Measurements from ENCODE around the gene EFHD2.
A peak's percentile ranks its signal among the peaks of the same experiment; 100 is the strongest.

EFHD2 gene

GRCh38 chr1:15401391-15402055 lies 8.2 kb upstream of the EFHD2 start:
- H3K4me3 Mint-ChIP-seq = no peak overlapping the region
- DNase-seq (ENCODE audit: low spot score in 2 of 2) = no peak
- H3K27ac Mint-ChIP-seq = no peak overlapping the region
- peaks cover 14% of the 10 kb centered on the region for H3K4me1 Mint-ChIP-seq
- H3K36me3 Mint-ChIP-seq = peaks cover 6% of the 10 kb centered on the region
- H3K9me3 Mint-ChIP-seq = no peaks in the 10 kb centered on the region
- ATAC-seq = no peak

DNA sequence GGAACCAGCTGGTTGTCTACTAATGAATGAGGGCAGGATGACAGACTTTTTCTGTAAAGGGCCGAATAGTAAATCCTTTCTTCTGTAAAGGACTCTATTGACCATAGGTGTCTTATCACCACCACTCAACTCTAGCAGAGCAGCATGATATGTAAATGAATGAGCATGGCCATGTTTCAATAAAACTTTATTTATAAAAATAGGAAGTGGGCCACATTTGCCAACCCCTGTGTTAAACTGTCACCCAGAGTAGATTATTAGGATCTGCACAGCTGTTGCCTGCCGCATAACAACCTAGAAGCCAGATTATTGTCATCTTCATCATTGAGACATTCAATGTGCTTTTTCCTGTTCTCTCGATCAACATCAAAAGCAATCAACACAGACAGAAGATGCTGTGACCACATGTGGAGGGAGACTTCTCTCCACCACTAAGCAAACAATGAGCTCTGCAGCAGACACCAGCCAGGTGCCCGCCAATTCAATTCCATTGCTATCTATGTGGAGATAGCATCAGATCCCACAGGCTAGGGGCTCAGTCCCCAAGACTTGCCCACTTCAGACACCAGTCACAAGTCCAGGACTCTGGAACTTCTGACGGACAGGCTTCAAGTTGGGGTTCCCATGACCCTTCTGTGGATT lies 6.8 kb upstream of the EFHD2 start:
- Mint-ChIP-seq H3K27ac (no peak overlapping the region), H3K4me1 (peaks cover 29% of the 10 kb centered on the region)

GRCh38 chr1:15403962-15404580 lies 5.6 kb upstream of the EFHD2 start:
- DNase-seq (ENCODE audit: low spot score in 2 of 2) = no peak
- no peak overlapping the region for H3K27ac Mint-ChIP-seq
- H3K4me3 Mint-ChIP-seq = no peak overlapping the region
- H3K9me3 Mint-ChIP-seq = no peaks in the 10 kb centered on the region
- ATAC-seq = no peak
- H3K4me1 Mint-ChIP-seq = peaks cover 36% of the 10 kb centered on the region
- peaks cover 6% of the 10 kb centered on the region for H3K36me3 Mint-ChIP-seq

More for the DNA sequence above, 6.8 kb upstream of the EFHD2 start:
- Mint-ChIP-seq H3K9me3 (no peaks in the 10 kb centered on the region), H3K36me3 (peaks cover 6% of the 10 kb centered on the region), H3K4me3 (no peak overlapping the region)
- DNase-seq (ENCODE audit: low spot score in 2 of 2) (no peak), ATAC-seq (no peak)

GRCh38 chr1:15405106-15405850 lies 4.4 kb upstream of the EFHD2 start:
- Mint-ChIP-seq H3K4me1 (peaks cover 41% of the 10 kb centered on the region), H3K4me3 (peak overlapping the region; percentile 8), H3K36me3 (peaks cover 6% of the 10 kb centered on the region), H3K9me3 (no peaks in the 10 kb centered on the region), H3K27ac (peak overlapping the region; percentile 95)
- DNase-seq (ENCODE audit: low spot score in 2 of 2) (no peak), ATAC-seq (no peak)

DNA sequence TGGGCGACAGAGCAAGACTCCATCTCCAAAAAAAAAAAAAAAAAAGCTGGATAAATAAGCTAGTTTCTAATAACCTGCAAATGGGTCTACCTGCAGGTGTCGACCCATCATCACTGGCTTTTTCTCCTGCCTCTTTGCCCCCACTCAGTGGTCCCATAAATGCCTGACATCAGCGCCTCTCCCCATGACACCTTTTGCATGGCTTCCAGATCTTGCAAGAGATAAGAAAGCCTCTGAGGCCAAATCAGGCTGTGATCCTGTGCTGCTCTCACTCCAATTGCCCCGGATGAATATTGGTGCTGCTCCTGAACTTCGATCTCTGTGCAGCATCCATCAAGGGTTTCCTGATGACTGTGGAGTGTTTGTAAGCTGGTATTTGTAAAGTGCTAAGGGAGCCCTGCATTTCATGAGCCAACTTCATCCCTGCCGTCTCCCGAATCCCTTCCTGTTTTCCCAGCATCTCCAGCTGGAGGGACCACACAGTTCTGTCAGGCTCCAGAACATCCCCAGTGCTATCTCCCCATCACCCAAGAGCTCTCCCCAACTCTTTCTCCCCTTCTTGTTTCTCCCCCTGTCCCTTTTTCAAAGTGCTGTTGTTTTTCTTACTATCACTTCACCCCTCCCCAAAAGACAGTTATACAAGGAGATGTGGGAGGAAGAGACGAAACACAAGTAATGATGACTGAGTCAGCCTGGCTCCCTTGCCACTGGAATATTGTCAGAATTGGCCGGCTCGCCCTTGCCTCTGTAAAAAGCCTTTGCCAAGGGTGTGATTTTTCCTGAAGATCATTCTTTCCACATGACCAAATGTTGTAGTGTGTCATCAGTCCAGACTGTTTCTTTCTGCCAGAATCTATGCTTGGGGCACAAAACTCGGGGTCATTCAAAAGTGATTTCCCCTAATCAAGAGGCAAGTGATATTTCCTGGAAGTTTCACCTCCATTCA lies 2.8 kb upstream of the EFHD2 start:
- peak overlapping the region; percentile 96 for H3K4me3 Mint-ChIP-seq
- DNase-seq (ENCODE audit: low spot score in 2 of 2) (no peak), ATAC-seq (no peak)
- peaks cover 48% of the 10 kb centered on the region for H3K4me1 Mint-ChIP-seq
- no peaks in the 10 kb centered on the region for H3K9me3 Mint-ChIP-seq
- peaks cover 15% of the 10 kb centered on the region for H3K36me3 Mint-ChIP-seq
- H3K27ac Mint-ChIP-seq = peak overlapping the region; percentile 48

DNA sequence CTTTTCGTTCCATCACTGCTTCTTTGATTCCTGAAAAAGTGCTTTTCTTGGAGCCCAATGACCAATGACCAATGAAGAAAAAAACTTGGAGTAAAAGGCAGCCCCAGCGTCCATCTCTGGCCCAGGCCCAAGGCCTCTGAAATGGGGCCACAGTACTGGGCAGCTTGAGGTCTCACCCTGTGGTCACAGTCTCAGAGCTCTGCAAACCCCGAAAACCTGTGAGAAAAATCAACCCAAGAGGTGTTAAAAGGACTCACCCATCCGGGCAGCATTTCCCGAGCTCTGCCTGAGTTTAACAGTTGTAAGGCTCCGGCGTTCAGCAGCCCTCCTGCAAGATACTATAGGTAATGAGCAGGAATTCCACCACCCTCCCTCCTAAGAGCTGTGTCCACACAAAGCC lies 2.1 kb upstream of the EFHD2 start:
- DNase-seq (ENCODE audit: low spot score in 2 of 2) = no peak
- Mint-ChIP-seq H3K4me1 (peaks cover 55% of the 10 kb centered on the region), H3K27ac (peak overlapping the region; percentile 48), H3K36me3 (peaks cover 22% of the 10 kb centered on the region), H3K9me3 (no peaks in the 10 kb centered on the region), H3K4me3 (peak overlapping the region; percentile 96)
- ATAC-seq = no peak

- no peak for ATAC-seq
These were observed 749 bp upstream of the EFHD2 start for GRCh38 chr1:15408890-15409387.

GRCh38 chr1:15410223-15410883 lies 665 bp downstream of the EFHD2 start:
- peak in 1 of 2 donors; percentile 69 for DNase-seq (ENCODE audit: low spot score in 2 of 2)
- peak overlapping the region; percentile 94 for H3K27ac Mint-ChIP-seq
- ATAC-seq = no peak
- peaks cover 77% of the 10 kb centered on the region for H3K4me1 Mint-ChIP-seq
- no peaks in the 10 kb centered on the region for H3K9me3 Mint-ChIP-seq
- peak overlapping the region; percentile 96 for H3K4me3 Mint-ChIP-seq
- H3K36me3 Mint-ChIP-seq = peaks cover 44% of the 10 kb centered on the region

More at GRCh38 chr1:15408890-15409387, 749 bp upstream of the EFHD2 start:
- Mint-ChIP-seq H3K36me3 (peaks cover 35% of the 10 kb centered on the region), H3K9me3 (no peaks in the 10 kb centered on the region), H3K27ac (peak overlapping the region; percentile 94), H3K4me3 (peak overlapping the region; percentile 96), H3K4me1 (peaks cover 69% of the 10 kb centered on the region)
- no peak for DNase-seq (ENCODE audit: low spot score in 2 of 2)

- DNase-seq (ENCODE audit: low spot score in 2 of 2) (peak in 1 of 2 donors; percentile 67), ATAC-seq (no peak)
- H3K27ac Mint-ChIP-seq = peak overlapping the region; percentile 94
- no peaks in the 10 kb centered on the region for H3K9me3 Mint-ChIP-seq
- H3K4me1 Mint-ChIP-seq = peaks cover 78% of the 10 kb centered on the region
- peaks cover 48% of the 10 kb centered on the region for H3K36me3 Mint-ChIP-seq
- peak overlapping the region; percentile 96 for H3K4me3 Mint-ChIP-seq
These were observed 1.2 kb downstream of the EFHD2 start for GRCh38 chr1:15410884-15411245.

- DNase-seq (ENCODE audit: low spot score in 2 of 2) (peak in 1 of 2 donors; percentile 80), ATAC-seq (peak; percentile 65)
- peaks cover 56% of the 10 kb centered on the region for H3K36me3 Mint-ChIP-seq
- H3K27ac Mint-ChIP-seq = peak overlapping the region; percentile 94
- peak overlapping the region; percentile 96 for H3K4me3 Mint-ChIP-seq
- H3K4me1 Mint-ChIP-seq = peaks cover 80% of the 10 kb centered on the region
- H3K9me3 Mint-ChIP-seq = no peaks in the 10 kb centered on the region
These were observed 2.0 kb downstream of the EFHD2 start for GRCh38 chr1:15411593-15412137.

DNA sequence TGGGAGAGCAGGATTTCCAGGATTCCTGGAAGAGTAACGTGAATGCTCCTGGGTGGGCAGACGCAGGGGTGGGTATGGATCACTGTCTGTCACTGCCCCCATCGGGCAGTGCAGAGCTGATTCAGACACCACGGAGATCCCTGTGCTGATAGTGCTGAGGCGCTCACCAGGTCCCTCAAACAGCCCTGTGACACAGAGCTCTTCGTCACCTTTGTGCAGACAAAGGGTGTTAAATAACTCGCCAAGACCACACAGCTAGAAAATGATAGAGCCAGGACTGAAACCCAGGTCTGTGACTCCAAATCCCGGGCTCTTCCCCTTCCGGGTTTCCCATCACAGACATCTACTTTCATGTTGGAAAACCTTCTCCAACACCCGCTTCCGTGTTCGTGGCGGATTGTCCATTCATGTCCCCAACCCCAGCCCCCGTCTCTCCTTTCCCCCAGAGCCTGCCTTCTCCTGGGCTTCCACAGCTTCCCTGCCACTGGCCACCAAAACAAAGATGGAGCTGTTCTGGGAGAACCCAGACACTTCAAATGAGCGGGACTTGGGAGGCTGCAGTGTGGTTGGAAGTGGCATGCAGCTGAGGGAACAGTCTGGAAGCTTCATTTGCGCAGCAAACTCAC lies 2.6 kb downstream of the EFHD2 start:
- DNase-seq (ENCODE audit: low spot score in 2 of 2) (peak; percentile 47 to 73), ATAC-seq (peak; percentile 86)
- Mint-ChIP-seq H3K9me3 (no peaks in the 10 kb centered on the region), H3K4me3 (peak overlapping the region; percentile 96), H3K4me1 (peaks cover 80% of the 10 kb centered on the region), H3K27ac (peak overlapping the region; percentile 94), H3K36me3 (peaks cover 59% of the 10 kb centered on the region)

DNA sequence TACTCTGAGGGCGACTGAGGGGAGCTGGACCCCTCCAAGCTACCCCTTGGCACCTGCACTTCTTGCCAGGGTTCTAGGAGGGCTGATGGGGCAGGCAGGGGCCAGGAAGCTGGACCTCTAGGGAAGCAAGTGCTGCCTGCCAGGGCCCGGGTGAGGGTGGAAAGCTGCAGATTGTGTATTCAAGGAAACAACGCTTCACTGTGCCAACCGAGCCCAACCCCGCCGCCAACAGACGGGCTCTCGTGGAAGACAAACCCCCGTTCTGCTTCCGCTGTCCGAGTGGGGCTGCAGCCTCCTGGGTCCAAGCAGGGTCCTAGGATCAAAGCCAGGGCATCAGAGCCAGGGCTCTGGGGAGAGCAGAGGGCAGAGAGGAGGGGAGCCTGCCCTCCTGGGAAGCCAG lies 3.2 kb downstream of the EFHD2 start:
- H3K9me3 Mint-ChIP-seq = no peaks in the 10 kb centered on the region
- peaks cover 64% of the 10 kb centered on the region for H3K36me3 Mint-ChIP-seq
- peak overlapping the region; percentile 96 for H3K4me3 Mint-ChIP-seq
- ATAC-seq = no peak
- H3K4me1 Mint-ChIP-seq = peaks cover 80% of the 10 kb centered on the region
- H3K27ac Mint-ChIP-seq = peak overlapping the region; percentile 94
- no peak for DNase-seq (ENCODE audit: low spot score in 2 of 2)

Measured in stimulated activated effector memory CD8-positive, alpha-beta T cell treated with anti-CD3 and anti-CD28 coated beads, Interleukin-12 subunit alpha, Interleukin-12 subunit beta, amount 100 ng/mL, for 72 hours (primary cell).